ENCODE results near the gene IFNG.

GRCh38 chr12:68198507-68199086 is 39.1 kb upstream of the IFNG start:
- TF ChIP-seq, protein P1, sequence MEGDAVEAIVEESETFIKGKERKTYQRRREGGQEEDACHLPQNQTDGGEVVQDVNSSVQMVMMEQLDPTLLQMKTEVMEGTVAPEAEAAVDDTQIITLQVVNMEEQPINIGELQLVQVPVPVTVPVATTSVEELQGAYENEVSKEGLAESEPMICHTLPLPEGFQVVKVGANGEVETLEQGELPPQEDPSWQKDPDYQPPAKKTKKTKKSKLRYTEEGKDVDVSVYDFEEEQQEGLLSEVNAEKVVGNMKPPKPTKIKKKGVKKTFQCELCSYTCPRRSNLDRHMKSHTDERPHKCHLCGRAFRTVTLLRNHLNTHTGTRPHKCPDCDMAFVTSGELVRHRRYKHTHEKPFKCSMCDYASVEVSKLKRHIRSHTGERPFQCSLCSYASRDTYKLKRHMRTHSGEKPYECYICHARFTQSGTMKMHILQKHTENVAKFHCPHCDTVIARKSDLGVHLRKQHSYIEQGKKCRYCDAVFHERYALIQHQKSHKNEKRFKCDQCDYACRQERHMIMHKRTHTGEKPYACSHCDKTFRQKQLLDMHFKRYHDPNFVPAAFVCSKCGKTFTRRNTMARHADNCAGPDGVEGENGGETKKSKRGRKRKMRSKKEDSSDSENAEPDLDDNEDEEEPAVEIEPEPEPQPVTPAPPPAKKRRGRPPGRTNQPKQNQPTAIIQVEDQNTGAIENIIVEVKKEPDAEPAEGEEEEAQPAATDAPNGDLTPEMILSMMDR (IDR thresholded peaks at IDR 0.05), result no peak
- TF ChIP-seq POLR2A (IDR thresholded peaks at IDR 0.05), result no peak
- TF ChIP-seq POLR2AphosphoS5 (IDR thresholded peaks at IDR 0.05), result no peak

Data from breast epithelium (tissue), 3 donors.